ENCODE data around the gene MAML3.

DNA sequence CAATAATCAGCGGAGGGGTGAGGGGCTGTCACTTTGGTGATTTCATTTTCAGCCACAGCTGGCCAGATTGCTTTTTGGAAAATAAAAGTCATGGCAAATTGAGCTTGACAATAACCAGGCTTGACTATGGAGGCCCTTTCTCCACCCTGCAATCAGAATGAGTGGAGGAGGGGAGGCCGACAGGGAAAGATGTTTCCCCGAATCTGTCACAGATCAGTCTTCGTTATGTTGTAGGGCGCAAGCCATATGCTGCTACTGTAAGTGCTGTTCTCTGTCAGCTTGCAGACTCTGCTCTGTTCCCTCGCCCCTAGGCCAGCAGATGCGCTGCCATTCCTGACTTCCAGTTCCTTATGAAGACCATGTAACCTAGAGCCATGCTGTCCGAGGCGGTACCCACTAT, 374.3 kb downstream of the MAML3 start:
- TF ChIP-seq, protein P1, sequence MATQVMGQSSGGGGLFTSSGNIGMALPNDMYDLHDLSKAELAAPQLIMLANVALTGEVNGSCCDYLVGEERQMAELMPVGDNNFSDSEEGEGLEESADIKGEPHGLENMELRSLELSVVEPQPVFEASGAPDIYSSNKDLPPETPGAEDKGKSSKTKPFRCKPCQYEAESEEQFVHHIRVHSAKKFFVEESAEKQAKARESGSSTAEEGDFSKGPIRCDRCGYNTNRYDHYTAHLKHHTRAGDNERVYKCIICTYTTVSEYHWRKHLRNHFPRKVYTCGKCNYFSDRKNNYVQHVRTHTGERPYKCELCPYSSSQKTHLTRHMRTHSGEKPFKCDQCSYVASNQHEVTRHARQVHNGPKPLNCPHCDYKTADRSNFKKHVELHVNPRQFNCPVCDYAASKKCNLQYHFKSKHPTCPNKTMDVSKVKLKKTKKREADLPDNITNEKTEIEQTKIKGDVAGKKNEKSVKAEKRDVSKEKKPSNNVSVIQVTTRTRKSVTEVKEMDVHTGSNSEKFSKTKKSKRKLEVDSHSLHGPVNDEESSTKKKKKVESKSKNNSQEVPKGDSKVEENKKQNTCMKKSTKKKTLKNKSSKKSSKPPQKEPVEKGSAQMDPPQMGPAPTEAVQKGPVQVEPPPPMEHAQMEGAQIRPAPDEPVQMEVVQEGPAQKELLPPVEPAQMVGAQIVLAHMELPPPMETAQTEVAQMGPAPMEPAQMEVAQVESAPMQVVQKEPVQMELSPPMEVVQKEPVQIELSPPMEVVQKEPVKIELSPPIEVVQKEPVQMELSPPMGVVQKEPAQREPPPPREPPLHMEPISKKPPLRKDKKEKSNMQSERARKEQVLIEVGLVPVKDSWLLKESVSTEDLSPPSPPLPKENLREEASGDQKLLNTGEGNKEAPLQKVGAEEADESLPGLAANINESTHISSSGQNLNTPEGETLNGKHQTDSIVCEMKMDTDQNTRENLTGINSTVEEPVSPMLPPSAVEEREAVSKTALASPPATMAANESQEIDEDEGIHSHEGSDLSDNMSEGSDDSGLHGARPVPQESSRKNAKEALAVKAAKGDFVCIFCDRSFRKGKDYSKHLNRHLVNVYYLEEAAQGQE (IDR thresholded peaks at IDR 0.05; ENCODE audit: insufficient read depth in 1 of 2, low read depth in 2 of 2, low read length in 2 of 2): no peak
- no peak for TF ChIP-seq POLR2AphosphoS5 (IDR thresholded peaks at IDR 0.05; ENCODE audit: low read depth, low read length)
